Measurements from ENCODE around the gene ARHGEF2.
"Not testable (repeated sequence)": the region's sequence is repeated elsewhere in the genome, so short reads cannot be mapped to it uniquely, and the experiment has no call there.

The ARHGEF2 gene

DNA sequence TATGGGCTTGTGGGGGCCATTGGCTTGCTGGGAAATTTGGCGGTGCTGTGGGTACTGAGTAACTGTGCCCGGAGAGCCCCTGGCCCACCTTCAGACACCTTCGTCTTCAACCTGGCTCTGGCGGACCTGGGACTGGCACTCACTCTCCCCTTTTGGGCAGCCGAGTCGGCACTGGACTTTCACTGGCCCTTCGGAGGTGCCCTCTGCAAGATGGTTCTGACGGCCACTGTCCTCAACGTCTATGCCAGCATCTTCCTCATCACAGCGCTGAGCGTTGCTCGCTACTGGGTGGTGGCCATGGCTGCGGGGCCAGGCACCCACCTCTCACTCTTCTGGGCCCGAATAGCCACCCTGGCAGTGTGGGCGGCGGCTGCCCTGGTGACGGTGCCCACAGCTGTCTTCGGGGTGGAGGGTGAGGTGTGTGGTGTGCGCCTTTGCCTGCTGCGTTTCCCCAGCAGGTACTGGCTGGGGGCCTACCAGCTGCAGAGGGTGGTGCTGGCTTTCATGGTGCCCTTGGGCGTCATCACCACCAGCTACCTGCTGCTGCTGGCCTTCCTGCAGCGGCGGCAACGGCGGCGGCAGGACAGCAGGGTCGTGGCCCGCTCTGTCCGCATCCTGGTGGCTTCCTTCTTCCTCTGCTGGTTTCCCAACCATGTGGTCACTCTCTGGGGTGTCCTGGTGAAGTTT is 36.4 kb downstream of the ARHGEF2 start:
- DNase-seq = no peak

DNA sequence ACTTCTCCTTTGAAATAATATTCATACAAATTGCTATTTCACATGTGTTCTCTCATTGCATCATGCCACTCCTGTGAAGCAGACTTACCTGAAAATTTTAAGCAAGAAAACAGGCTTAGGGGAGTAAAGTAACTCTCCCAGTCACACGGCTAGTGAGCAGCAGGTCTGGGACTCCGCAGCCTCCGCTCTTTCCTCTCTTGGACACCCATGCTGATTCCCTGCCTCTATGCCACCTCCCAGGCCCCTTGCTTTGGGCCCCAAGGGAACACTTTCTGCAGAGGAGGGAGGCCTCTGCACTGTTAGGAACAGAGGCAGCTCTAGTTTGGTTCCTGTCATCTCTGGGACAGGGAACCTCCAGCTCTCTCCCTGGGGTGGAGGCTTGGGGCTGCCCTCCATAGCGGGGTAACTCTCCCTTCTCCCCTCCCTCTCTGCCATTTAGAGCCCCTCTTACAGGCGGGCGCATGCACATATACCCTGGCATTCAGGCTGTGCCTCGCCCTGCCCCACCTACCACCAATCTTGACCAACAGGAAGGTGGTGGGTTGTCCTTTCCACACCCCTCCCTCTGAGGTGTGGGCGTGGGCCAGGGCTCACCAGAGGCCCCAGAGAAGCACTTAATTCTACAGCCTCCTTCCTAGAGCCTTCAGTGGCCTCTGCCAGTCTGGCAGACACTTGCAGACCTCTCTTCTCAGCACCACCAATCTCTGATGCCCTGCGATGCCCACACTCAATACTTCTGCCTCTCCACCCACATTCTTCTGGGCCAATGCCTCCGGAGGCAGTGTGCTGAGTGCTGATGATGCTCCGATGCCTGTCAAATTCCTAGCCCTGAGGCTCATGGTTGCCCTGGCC is 37.1 kb downstream of the ARHGEF2 start, which contains the start of gene RXFP4:
Gene RXFP4 (plus strand): TSS at position 646 of the 852 bp plus-strand sequence. CDS start 72 bp downstream, at position 718.
- DNase-seq = no peak

DNA sequence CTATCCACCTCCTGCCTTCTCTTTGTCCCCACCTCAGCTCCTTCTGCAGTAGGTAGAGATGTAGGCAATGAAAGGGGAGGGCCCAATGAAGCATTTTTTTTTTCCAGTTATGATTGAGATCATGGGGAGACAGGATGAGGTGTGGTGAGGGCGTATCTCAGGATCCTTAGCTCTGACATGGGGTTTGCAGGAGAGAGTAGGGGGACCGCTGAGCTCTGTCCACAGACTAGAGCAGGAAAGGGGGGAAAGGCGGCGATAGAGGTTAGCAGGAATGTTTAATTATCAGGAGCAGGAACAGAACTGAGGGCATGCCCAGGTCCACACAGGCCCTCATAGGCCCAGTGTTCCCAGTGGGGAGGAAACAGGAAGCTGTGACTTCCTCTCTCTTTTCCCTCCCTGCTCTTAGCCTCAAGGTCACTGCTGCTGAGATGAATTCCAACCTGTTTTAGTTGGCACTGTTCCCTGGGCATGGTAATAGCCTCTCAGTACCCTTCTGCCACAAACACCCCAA is 37.8 kb downstream of the ARHGEF2 start:
- no peak for DNase-seq

DNA sequence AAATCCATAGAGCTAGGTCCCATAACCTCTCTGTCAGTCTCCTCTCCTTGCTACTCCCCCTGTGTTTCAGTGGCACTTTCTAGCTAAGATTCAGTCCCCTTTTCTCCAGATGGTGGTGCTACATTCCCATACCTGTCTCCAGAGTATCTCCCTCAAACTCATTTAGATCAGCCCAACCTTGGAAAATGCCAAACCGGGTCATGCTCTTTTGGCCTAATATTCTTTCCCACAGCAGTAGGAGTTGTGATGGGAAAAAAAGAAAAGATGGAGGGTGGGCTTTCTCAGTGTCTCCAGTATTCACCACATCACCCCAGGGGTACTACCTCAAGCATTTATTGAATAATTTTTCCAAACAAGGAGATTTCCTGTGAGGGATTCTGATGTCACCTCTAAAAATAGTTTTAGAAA is 40.1 kb downstream of the ARHGEF2 start:
- DNase-seq = peak; percentile 61

DNA sequence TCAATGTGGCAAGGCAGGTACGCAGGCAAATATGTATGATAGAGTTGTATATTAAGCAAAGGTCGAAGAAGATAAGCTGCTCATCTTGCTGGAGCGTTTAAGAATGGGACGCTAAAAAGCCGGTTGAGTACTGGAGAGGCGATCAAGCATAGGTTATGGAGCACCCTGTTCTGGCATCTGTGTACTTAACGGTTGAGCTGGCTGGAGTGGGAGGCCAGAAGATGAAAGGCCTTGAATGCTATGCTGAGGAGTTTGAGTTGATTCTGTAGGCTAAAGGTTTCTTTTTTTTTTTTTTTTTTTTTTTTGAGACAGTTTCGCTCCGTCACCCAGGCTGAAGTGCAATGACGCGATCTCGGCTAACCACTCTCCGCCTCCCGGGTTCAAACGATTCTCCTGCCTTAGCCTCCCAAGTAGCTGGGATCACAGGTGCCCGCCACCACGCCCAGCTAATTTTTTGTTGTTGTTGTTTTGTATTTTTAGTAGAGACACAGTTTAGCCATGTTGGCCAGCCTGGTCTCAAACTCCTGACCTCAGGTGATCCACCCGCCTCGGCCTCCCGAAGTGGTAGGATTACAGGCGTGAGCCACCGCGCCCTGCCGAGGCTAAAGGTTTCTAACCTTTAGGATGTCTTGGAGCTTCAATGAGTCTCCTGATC is 43.3 kb downstream of the ARHGEF2 start:
- DNase-seq = peak; percentile 21

DNA sequence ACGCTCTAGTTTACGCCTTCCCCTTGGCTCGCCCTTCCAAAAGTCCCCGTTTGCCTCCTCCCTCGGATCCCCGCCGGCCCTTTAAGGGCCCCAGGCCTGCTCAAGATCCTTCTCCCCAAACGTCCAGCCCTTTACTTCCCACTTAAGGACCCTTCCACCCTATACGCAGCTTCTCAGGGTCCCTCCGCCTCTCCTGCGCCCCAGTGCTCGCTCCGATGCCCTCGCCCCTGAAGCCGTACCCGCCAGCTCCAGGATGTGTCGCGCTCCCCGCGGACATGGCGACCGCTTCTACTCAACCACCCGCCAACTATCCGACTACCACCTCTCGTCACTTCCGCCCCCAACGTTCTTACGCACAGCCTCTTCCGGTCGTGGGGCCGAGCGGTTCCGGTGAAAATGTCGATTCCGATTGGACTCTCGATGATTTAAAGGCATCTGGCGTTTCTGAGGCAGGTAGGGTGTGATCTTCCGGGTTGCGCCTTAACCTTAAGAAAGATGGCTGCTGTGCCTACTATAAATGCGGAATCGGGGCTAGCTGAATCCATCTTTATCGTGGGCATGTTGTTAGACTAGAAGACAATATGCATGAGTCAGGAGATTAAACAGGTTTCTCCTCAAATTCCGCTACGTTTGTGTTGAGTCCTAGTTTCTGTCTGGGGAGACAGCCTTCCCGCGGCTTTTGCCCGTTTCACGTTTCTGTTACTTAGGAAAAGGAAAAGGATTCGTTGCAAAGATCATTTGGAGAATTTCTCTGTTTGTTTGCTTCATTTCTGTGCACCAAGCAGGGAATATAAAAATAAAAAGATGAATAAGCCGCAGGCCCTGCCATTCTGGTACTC is 44.0 kb downstream of the ARHGEF2 start, which contains the start of gene KHDC4:
Gene KHDC4 (minus strand): TSS at position 317 of the 839 bp plus-strand sequence. CDS start 40 bp downstream, at position 277.
- peak; percentile 99 for DNase-seq

DNA sequence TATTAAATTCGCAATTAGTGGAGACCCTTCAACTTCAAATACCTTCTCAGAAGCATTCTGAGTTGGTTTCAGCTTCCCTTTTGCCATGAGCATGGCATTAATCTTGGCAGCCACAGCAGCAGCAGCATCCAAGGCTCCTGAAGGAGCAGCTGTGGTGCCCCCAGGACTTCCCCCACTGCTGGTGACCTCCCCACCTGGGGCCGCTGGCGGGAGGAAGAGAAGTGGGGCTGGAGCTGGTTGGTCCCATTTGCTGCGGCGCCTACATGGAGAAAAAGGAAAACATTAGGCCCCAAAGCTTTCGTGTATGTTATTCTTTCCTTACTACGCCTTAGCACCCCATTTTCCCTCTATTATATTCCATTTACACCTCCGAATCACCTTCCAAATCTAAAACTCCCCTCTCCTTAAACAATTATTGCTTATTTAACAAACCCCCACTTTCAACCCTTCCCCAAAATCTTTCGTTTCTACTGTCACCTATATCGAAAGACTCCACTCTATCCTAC is 44.7 kb downstream of the ARHGEF2 start:
- DNase-seq = no peak

DNA sequence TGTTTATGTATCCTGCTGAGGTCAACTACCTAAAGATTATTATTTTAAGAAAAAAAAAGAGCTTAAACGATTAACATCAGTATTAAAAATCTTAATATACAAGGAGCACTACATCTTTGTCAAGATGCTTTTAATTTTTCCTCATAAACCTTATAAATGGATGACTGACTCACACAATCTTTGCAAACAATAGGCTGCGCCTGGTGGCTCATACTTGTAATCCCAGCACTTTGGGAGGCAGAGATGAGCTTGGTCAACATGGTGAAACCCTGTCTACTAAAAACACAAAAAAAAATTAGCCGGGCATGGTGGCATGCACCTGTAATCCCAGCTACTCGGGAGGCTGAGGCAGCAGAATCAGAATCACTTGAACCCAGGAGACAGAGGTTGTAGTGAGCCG is 45.9 kb downstream of the ARHGEF2 start:
- no peak for DNase-seq

DNA sequence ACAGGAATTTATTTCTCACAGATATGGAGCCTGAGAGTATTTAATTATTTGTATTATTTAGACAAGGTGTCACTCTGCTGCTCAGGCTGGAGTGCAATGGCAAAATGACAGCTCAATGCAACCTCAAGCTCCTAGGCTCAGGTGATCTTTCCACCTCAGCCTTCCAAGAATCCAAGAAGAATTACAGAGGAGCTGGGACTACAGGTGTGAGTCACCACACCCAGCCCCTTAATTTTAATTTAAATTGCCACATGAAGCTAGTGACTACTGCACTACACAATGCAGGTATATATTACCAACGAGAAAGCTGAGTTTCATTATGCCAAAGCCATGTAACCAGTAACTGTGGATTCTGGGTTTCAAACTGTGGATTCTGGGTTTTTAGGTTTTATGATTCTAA is 46.3 kb downstream of the ARHGEF2 start:
- DNase-seq = no peak

DNA sequence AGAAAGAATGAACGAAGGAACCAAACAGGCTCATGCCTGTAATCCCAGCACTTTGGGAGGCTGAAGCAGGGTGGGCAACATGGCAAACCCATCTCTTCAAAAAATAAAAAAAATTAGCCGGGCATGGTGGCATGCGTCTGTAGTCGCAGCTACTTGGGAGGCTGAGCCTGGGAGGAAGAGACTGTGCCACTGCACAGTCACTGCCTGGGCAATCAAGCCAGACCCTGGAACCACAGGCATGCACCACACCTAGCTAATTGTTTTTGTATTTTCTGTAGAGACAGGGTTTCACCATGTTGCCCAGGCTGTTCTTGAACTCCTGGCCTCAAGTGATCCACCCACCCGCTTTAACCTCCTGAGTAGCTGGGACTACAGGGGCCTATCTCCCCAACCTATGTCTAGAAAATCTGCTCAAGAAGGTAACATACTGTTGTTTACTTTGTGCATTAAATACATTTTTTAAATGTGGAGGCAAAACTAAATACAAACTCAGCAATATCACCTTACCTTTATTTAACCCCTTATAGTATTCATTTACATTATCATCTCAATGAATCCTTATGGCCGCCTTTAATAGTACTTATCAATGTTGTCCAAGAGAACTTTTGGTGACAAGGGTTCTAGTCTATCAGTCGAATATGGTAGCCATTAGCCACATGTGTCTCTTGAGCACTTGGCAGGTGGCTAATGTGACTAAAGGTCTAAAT is 46.9 kb downstream of the ARHGEF2 start:
- no peak for DNase-seq

DNA sequence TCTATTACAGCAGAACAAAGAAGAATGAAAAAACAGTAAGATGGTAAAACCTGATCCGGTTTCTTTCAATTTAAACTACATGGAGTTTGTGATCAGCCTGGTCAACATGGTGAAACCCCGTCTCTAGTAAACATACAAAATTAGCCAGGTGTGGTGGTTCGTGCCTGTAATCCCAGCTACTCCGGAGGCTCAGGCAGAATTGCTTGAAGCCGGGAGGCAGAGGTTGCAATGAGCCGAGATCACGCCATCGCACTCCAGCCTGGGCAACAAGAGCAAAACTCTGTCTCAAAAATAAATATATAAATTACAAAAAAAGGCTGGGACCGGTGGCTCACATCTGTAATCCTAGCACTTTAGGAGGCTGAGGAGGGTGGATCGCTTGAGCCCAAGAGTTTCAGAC is 47.6 kb downstream of the ARHGEF2 start:
- DNase-seq = not testable (repeated sequence)

DNA sequence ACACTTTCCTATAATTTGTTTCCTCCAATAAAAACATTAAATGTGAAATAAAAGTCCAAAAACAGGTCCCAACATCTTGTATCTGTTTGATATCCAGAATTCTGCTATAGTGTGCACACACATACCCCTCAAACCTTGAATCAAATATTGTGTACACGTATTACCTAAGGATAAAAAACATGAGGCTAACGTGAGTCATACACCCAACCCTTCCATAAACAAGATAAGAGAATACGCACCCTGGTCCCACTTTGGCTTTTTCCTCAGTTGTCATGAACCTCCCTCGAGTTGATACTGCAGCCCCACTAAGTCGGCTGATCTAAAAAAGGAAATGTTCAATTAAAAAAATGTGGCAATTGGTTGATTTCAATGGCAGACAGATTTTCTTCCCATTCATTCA is 49.3 kb downstream of the ARHGEF2 start:
- DNase-seq = no peak

DNA sequence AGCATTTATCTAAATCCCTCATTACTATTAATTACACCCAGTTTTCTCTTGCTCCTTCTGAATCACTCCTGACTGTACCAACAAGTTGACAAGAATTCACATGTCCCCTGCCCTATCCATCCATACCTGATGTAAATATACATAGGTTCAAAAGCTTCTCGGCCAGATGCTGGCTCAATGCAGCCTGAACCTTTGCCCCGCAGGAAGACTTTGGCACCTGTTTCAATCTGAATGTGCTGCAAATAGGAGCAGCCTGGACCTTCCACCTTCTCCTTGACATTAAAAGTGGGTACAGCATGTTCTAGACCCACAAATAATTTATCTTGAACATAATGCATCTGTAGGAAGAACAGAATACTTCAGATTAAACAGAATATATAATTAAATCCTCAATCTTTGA is 52.8 kb downstream of the ARHGEF2 start:
- DNase-seq = no peak

DNA sequence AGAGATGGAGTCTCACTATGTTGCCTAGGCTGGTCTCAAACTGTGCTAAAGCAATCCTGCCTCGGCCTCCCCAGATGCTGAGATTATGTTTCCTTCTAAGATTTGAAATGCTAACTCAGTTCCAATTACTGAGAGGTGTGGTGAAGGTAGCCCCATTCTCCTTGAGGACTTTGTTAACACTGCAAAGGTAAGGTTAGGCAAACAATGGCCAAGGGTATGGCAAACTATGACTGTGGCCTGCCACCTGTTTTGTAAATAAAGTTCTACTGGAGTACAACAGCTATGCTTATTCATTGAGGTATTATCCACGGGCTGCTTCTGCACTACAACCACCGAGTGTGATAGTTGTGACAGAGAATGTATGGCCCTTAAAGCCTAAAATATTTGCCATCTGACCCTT is 57.6 kb downstream of the ARHGEF2 start:
- DNase-seq = no peak

DNA sequence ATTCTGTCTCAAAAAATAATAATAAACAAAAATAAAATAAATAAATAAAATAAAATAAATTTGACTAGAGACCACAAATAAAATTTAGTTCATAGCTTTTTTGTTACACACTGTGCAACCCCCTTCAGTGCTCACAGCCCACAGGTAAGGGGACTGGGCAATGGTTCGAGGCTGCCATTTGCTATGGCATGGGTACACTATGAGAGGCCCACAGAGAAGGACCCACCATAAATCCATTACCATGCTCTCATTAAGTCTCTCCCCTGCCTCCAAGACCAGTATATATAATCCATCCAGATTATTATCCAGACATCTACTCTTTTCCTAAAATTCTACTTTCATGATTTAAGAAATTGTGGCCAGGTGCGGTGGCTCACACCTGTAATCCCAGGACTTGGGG is 58.5 kb downstream of the ARHGEF2 start:
- DNase-seq = no peak

DNA sequence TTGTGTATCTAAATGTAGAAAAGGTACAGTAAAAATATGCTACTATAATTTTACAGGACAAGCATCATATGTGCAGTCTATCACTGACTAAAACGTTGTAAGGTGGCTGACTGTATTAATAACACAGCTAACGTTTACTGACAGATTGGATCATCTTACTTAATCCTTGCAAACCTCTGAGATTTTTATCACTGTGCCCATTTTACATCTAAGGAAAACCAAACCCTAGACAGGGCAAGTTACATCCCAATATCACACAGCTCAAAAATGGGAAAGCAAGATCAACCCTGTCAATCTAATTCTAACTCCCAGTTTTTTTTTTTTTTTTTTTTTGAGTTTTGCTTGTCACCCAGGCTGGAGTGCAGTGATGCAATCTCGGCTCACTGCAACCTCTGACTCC is 59.7 kb downstream of the ARHGEF2 start:
- no peak for DNase-seq

DNA sequence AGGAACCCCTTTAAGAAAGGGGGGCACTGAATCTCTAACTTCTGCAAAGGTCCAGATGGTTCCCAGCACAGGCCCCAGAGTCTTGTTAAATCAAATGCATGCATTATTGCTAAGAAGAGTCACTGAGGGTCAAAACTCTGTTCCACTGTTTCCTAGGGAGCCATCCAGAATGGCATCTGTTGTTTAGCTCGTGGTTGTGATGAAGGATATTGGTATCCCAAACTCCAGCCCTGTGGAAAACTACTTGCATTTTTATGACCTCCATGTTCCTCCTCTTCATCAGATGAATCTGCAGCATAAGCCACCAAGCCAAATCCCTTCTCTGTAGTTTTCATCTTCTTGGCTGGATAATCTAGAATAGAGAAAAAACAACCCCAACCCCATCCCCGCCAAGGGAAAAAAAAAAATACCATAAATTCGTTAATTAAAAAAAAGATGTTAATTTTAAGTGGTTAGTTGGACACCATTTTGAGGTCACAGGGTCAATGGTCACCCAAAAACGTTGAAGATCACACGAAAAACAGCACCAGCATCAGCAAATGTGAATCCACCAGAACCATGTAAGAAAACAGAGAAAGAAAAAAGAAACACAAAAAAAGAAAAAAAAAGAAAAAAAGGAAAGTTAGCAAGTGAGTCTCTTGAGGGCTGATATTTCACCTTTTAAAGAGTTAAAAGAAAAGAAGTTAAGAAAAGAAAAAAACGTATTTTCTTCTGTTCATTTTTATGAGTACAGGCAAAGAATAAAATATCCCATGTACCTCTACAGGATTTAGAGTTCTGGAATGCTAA is 64.2 kb downstream of the ARHGEF2 start:
- no peak for DNase-seq

DNA sequence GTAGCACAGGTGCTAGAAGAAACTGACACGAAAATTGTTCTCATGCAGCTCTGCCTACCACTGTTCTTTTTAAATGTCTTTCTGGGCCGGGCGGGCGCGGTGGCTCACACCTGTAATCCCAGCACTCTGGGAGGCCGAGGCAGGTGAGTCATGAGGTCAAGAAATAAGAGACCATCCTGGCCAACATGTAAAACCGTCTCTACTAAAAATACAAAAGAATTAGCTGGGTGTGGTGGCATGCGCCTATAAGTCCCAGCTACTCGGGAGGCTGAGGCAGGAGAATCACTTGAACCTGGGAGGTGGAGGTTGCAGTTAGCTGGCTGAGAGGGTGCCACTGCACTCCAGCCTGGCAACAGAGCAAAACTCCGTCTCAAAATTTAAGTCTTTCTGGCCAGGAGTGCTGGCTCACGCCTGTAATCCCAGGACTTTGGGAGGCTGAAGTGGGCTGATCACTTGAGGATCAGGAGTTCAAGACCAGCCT is 66.3 kb downstream of the ARHGEF2 start:
- DNase-seq = no peak

DNA sequence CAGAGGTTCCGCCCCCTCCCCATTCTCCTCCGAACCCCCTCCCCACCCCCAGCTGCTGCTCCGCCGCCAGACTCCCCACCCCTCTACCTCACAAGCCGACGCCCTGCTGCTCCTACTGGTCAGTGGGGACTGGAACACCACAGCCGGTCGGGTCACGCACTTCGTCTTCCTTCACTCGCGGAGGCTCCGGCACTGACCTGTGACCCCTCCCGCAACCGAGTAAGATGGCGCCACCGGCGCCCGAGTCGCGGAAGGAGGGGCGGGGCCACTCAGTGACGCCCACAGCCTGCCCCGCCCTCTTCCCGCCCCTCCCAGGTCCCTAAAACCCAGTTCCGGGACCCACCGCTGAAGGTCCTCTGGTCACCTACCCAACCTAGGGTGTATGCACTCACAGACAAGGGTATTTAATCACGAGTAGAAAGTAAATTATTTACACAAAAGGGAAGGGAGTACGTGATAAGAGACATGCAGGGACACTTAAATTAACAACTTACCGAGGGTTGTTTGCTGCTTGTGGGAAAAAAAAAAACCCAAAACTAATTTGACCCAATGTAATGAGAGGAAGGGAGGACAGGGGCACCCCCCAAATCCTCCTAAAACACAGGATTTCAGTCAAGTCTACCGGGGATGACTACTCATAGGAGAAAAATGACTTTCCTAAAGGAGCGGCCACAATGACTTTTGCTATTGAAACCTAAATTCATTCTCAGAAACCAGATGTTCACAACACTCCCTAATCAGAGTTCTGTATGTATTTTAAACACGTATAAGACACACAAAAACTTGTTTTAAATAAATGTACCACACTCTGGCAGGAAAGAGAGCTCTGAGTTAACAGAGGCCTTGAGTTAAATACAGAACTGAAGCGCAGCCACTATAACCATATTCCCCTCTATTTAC is 66.9 kb downstream of the ARHGEF2 start, which contains the start of gene RIT1:
Gene RIT1 (minus strand): TSS at position 194 of the 900 bp plus-strand sequence. CDS start 588 bp downstream, outside the sequence.
- DNase-seq = peak; percentile 59
